ENCODE results near the gene BUB1B. TPM values are rescaled to one million over a fixed set of nuclear protein-coding genes. Genes with fewer than 3 reads are reported as not detected.

Gene BUB1B
- total RNA-seq, 2 donors from 2014 or later: 10.2 to 48.3 TPM

DNA sequence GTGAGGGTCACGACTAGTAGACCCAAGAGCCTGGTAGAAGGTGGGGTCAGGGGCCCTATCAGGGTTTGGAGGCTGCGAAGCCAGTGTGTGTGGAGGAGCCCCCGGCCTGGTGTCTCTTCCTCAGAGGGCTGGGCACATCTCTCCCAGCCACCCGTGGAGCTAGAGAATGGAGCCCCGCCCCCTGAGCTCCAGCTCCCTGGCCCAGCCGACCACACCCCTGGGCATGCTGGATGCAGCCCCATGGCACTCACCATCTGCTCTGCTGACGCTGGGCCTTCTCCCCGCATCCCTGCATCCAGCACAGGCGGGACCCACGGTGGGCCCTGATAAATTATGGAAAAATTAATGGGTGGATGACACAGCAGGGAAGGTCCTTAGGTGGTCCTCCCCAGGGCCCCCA is 104.5 kb downstream of the BUB1B start:
- no peaks in the 10 kb centered on the region for H3K9me3 ChIP-seq
- H3K9ac ChIP-seq (ENCODE audit: low read depth in 2 of 2, low read length in 2 of 2): no peak overlapping the region
- no peak overlapping the region for H3K27ac ChIP-seq
- H3K27me3 ChIP-seq: no peaks in the 10 kb centered on the region
- H3K36me3 ChIP-seq: no peaks in the 10 kb centered on the region
- no peak for DNase-seq
- no peak overlapping the region for H3K4me3 ChIP-seq
- no peaks in the 10 kb centered on the region for H3K4me1 ChIP-seq
- intact Hi-C loops (cut with DNase I): no loop called here
- TF ChIP-seq, protein P1, sequence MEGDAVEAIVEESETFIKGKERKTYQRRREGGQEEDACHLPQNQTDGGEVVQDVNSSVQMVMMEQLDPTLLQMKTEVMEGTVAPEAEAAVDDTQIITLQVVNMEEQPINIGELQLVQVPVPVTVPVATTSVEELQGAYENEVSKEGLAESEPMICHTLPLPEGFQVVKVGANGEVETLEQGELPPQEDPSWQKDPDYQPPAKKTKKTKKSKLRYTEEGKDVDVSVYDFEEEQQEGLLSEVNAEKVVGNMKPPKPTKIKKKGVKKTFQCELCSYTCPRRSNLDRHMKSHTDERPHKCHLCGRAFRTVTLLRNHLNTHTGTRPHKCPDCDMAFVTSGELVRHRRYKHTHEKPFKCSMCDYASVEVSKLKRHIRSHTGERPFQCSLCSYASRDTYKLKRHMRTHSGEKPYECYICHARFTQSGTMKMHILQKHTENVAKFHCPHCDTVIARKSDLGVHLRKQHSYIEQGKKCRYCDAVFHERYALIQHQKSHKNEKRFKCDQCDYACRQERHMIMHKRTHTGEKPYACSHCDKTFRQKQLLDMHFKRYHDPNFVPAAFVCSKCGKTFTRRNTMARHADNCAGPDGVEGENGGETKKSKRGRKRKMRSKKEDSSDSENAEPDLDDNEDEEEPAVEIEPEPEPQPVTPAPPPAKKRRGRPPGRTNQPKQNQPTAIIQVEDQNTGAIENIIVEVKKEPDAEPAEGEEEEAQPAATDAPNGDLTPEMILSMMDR (IDR thresholded peaks at IDR 0.05): no peak

DNA sequence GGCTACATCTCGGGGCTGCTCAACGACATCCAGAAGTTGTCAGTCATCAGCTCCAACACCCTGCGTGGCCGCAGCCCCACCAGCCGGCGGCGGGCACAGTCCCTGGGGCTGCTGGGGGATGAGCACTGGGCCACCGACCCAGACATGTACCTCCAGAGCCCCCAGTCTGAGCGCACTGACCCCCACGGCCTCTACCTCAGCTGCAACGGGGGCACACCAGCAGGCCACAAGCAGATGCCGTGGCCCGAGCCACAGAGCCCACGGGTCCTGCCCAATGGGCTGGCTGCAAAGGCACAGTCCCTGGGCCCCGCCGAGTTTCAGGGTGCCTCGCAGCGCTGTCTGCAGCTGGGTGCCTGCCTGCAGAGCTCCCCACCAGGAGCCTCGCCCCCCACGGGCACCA is 105.0 kb downstream of the BUB1B start:
- DNase-seq: no peak
- TF ChIP-seq, protein P1 (IDR thresholded peaks at IDR 0.05): no peak
- intact Hi-C loops (cut with DNase I): no loop called here
- H3K9ac ChIP-seq (ENCODE audit: low read depth in 2 of 2, low read length in 2 of 2): no peak overlapping the region
- H3K4me1 ChIP-seq: no peaks in the 10 kb centered on the region
- no peak overlapping the region for H3K4me3 ChIP-seq
- H3K9me3 ChIP-seq: no peaks in the 10 kb centered on the region
- no peaks in the 10 kb centered on the region for H3K27me3 ChIP-seq
- no peaks in the 10 kb centered on the region for H3K36me3 ChIP-seq
- no peak overlapping the region for H3K27ac ChIP-seq

DNA sequence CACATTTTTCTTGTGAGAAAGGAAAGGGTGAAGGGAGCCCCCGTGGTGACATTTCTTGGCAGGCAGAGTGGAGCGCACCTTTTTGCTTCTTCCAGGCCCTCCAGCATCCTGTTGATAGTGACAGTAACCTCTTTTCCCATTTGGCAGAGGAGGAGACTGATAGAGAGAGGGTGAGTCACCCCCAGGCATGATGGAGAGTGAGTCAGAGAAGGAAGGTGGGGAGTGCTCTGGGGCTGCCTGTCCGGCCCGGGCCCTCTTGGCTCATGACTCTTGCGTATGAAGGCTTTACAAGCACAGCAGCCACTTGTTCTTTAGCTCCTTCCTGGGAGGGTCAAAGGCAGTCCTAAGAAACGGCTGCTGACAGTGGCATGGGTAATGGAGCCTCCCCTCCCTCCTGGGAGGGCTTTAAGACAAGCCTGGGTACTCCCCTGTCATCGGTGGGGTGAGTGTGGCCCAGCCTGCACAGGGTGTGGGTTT is 106.0 kb downstream of the BUB1B start:
- Histone ChIP-seq H3K4me3 (no peak overlapping the region), H3K9ac (ENCODE audit: low read depth in 2 of 2, low read length in 2 of 2) (no peak overlapping the region), H3K27me3 (no peaks in the 10 kb centered on the region), H3K27ac (no peak overlapping the region), H3K4me1 (no peaks in the 10 kb centered on the region), H3K9me3 (no peaks in the 10 kb centered on the region), H3K36me3 (no peaks in the 10 kb centered on the region)
- TF ChIP-seq, protein P1 (IDR thresholded peaks at IDR 0.05): no peak
- DNase-seq: no peak
- intact Hi-C loops (cut with DNase I): no loop called here

DNA sequence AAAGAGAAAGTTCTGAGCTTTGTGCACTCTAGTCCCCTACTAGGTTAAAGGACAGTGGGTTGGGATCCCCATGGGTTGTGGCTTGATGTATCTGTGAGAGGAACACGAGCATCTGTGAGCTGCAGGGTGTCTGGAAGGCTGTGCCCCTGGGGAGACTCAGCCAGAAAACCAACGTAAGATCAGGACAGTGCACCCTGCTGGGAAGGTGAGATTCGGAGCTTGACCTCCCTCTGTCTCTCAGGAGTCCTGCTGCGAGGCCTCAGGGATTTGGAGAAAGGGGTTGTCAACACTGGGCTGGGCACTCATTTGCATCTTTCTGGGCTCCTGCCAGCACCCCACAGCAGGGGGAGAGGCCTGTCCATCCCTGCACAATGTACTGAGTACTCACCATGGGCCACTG is 106.8 kb downstream of the BUB1B start:
- no peak for DNase-seq
- Histone ChIP-seq H3K9ac (ENCODE audit: low read depth in 2 of 2, low read length in 2 of 2) (no peak overlapping the region), H3K9me3 (no peaks in the 10 kb centered on the region), H3K4me3 (no peak overlapping the region), H3K27me3 (no peaks in the 10 kb centered on the region), H3K4me1 (no peaks in the 10 kb centered on the region), H3K27ac (no peak overlapping the region), H3K36me3 (no peaks in the 10 kb centered on the region)
- TF ChIP-seq, protein P1 (IDR thresholded peaks at IDR 0.05): no peak
- intact Hi-C loops (cut with DNase I): no loop called here

DNA sequence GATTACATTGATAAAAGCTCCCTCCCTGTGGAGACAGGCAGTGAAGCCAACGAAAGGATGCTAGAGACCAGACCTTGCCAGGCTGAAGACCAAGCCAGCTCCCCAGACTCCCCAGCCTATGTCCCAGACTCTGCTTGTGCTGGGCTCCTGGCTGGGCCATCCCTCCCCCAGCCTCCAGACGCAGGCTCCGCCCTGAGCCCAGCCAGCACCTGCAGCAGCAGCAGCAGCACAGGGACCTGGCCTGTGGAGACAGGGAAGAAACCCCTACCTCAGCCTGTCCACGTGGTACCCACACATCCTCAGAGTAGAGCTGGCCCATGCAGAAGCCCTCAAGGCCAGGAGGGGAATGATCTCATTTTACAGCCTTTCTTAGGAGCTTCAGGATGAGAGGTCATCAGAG is 108.7 kb downstream of the BUB1B start:
- no peak overlapping the region for H3K27ac ChIP-seq
- H3K4me3 ChIP-seq: no peak overlapping the region
- TF ChIP-seq, protein P1 (IDR thresholded peaks at IDR 0.05): no peak
- H3K27me3 ChIP-seq: no peaks in the 10 kb centered on the region
- no peak for DNase-seq
- H3K36me3 ChIP-seq: no peaks in the 10 kb centered on the region
- H3K9ac ChIP-seq (ENCODE audit: low read depth in 2 of 2, low read length in 2 of 2): no peak overlapping the region
- no peaks in the 10 kb centered on the region for H3K4me1 ChIP-seq
- intact Hi-C loops (cut with DNase I): no loop called here
- no peaks in the 10 kb centered on the region for H3K9me3 ChIP-seq

All from colonic mucosa (tissue), 4 donors.